Osteocyte (in vitro differentiated cells): ENCODE measurements around the gene CRISP3. TPM values are rescaled to one million over a fixed set of nuclear protein-coding genes. Genes with fewer than 3 reads are reported as not detected.

ENCODE experiments used
- DNase-seq: peaks from one replicate; pipeline ENCODE4 v3.0.0; 2021; ENCODE audit warnings: mixed read lengths; ENCODE audit not compliant: unreplicated experiment; ENCODE audit errors: extremely low spot score
- H3K27ac Mint-ChIP-seq: one replicate; pipeline ENCODE4 v1.8.0; 2021; ENCODE audit warnings: mild to moderate bottlenecking, mixed read lengths; ENCODE audit not compliant: unreplicated experiment
- H3K27me3 Mint-ChIP-seq: one replicate; pipeline ENCODE4 v1.8.0; 2021; ENCODE audit warnings: mixed read lengths; ENCODE audit not compliant: unreplicated experiment
- H3K36me3 Mint-ChIP-seq: one replicate; pipeline ENCODE4 v1.8.0; 2021; ENCODE audit warnings: mixed read lengths; ENCODE audit not compliant: unreplicated experiment
- H3K4me1 Mint-ChIP-seq: one replicate; pipeline ENCODE4 v1.8.0; 2021; ENCODE audit warnings: mixed read lengths; ENCODE audit not compliant: unreplicated experiment
- H3K4me3 Mint-ChIP-seq: one replicate; pipeline ENCODE4 v1.8.0; 2021; ENCODE audit warnings: mild to moderate bottlenecking, moderate library complexity, mixed read lengths; ENCODE audit not compliant: unreplicated experiment
- H3K9me3 Mint-ChIP-seq: one replicate; pipeline ENCODE4 v1.8.0; 2021; ENCODE audit warnings: mixed read lengths; ENCODE audit not compliant: unreplicated experiment
- CTCF ChIP-seq: fragments of 200-600 bp; sonication (generic); IDR thresholded peaks from 2 replicates; pipeline ENCODE4 v1.5.0; 2021; ENCODE audit warnings: antibody characterized with exemption, mild to moderate bottlenecking, moderate library complexity
- total RNA-seq: library from RNA; stranded (reverse); gene quantifications from 2 replicates; pipeline ENCODE4 v1.2.1, GENCODE V29; 2021

The CRISP3 gene
- total RNA-seq, 1 donor from 2014 or later = not detected

GRCh38 chr6:49764571-49765236, 20.5 kb upstream of the CRISP3 start:
- no peak for DNase-seq
- Mint-ChIP-seq H3K27me3 (no peaks in the 10 kb centered on the region), H3K4me3 (no peak overlapping the region), H3K4me1 (no peaks in the 10 kb centered on the region), H3K9me3 (no peaks in the 10 kb centered on the region), H3K36me3 (no peaks in the 10 kb centered on the region), H3K27ac (no peak overlapping the region)
- no peak for TF ChIP-seq CTCF

- Mint-ChIP-seq H3K4me1 (no peaks in the 10 kb centered on the region), H3K27me3 (no peaks in the 10 kb centered on the region), H3K27ac (no peak overlapping the region), H3K9me3 (no peaks in the 10 kb centered on the region), H3K36me3 (no peaks in the 10 kb centered on the region), H3K4me3 (no peak overlapping the region)
- no peak for TF ChIP-seq CTCF
- DNase-seq = no peak
These were observed 759 bp downstream of the CRISP3 start for GRCh38 chr6:49743429-49743828.

- Mint-ChIP-seq H3K9me3 (no peaks in the 10 kb centered on the region), H3K36me3 (no peaks in the 10 kb centered on the region), H3K27me3 (no peaks in the 10 kb centered on the region), H3K27ac (no peak overlapping the region), H3K4me3 (no peak overlapping the region), H3K4me1 (no peaks in the 10 kb centered on the region)
- TF ChIP-seq CTCF = no peak
- no peak for DNase-seq
These were observed 4.8 kb downstream of the CRISP3 start for GRCh38 chr6:49739423-49739822.

- no peak for DNase-seq
- no peaks in the 10 kb centered on the region for H3K36me3 Mint-ChIP-seq
- no peak overlapping the region for H3K4me3 Mint-ChIP-seq
- no peaks in the 10 kb centered on the region for H3K9me3 Mint-ChIP-seq
- H3K27me3 Mint-ChIP-seq = no peaks in the 10 kb centered on the region
- H3K4me1 Mint-ChIP-seq = no peaks in the 10 kb centered on the region
- no peak overlapping the region for H3K27ac Mint-ChIP-seq
- no peak for TF ChIP-seq CTCF
These were observed 8.1 kb downstream of the CRISP3 start for GRCh38 chr6:49736017-49736508.

- no peak for DNase-seq
- Mint-ChIP-seq H3K27me3 (no peaks in the 10 kb centered on the region), H3K4me3 (no peak overlapping the region), H3K36me3 (no peaks in the 10 kb centered on the region), H3K27ac (no peak overlapping the region), H3K4me1 (no peaks in the 10 kb centered on the region), H3K9me3 (no peaks in the 10 kb centered on the region)
- no peak for TF ChIP-seq CTCF
These were observed 10.5 kb downstream of the CRISP3 start for GRCh38 chr6:49733680-49734079.
